K562 (cell line): ENCODE data around the gene KCTD21. TPM values are rescaled to one million over a fixed set of nuclear protein-coding genes. Genes with fewer than 3 reads are reported as not detected.

Experiments used
- PTTG1 ChIP-seq: fragments of 450-650 bp; IDR thresholded peaks from 2 replicates; pipeline ENCODE4 v1.6.1; 2016; ENCODE audit warnings: low read depth, mild to moderate bottlenecking, missing genetic modification characterization, missing compliant biosample characterization
- TAF9B ChIP-seq: fragments of 450-650 bp; IDR thresholded peaks from 2 replicates; pipeline ENCODE4 v1.6.1; 2018; ENCODE audit warnings: mild to moderate bottlenecking; ENCODE audit not compliant: partially characterized antibody
- ZNF584 ChIP-seq: fragments of 200-800 bp; sonication (Bioruptor generic); IDR thresholded peaks from 2 replicates; pipeline ENCODE4 v1.6.1; 2016; ENCODE audit warnings: low read depth, mild to moderate bottlenecking, missing genetic modification characterization, missing compliant biosample characterization
- polyA plus RNA-seq, 8 experiments: library from polyadenylated mRNA; depleted of rRNA in 4 of 8; stranded (reverse) in 5 of 8; unstranded in 3 of 8; fragments of >200 nt; fragmentation: Nextera tagmentation in 2 of 8; fragmentation: Illumina TruSeq in 1 of 8; extraction: Ambion mirVana in 2 of 8; extraction: Trizol in 1 of 8; gene quantifications; 2 replicates each; pipeline versions ENCODE4 v1.2.1 to v1.2.3, GENCODE V29; 2011 to 2014; ENCODE audit warnings: inconsistent platforms in 1 of 8, missing spikeins in 1 of 8
- total RNA-seq, 7 experiments: library from RNA; depleted of rRNA in 6 of 7; stranded (reverse); fragments of >200 nt in 6 of 7; fragmentation: Illumina TruSeq in 2 of 7; extraction: Trizol in 2 of 7; gene quantifications; 2 replicates each; pipeline versions ENCODE4 v1.2.1 to v1.2.3, GENCODE V29; 2011 to 2021; ENCODE audit warnings: low replicate concordance in 1 of 7
- TF ChIP-seq, protein P1 (sequence below), 2 experiments: fragments of 450-650 bp in 1 of 2; sonication (generic) in 1 of 2; formaldehyde crosslinking in 1 of 2; IDR thresholded peaks; 2 replicates each; pipeline versions ENCODE4 v1.7.1 to v1.9.0; 2016 to 2022; ENCODE audit warnings: inconsistent platforms in 1 of 2, mild to moderate bottlenecking in 1 of 2, missing genetic modification reagents in 1 of 2
- TF ChIP-seq, protein P2 (sequence below): fragments of 250-450 bp; sonication (Bioruptor Pico); IDR thresholded peaks from 2 replicates; pipeline ENCODE4 v1.5.0; 2020; ENCODE audit warnings: mild to moderate bottlenecking, borderline replicate concordance
- TF ChIP-seq, protein P3 (sequence below): IDR thresholded peaks from 2 replicates; pipeline ENCODE4 v1.6.1; 2012; ENCODE audit warnings: low read depth, low read length, improper control_type of control experiment, borderline replicate concordance

KCTD21 gene
- total and polyA plus RNA-seq, 9 of the 15 experiments (the other 6 are each of a cell fraction or from before 2014, with no cell fraction given): 0.34 to 5.4 (median 1.9) TPM

DNA sequence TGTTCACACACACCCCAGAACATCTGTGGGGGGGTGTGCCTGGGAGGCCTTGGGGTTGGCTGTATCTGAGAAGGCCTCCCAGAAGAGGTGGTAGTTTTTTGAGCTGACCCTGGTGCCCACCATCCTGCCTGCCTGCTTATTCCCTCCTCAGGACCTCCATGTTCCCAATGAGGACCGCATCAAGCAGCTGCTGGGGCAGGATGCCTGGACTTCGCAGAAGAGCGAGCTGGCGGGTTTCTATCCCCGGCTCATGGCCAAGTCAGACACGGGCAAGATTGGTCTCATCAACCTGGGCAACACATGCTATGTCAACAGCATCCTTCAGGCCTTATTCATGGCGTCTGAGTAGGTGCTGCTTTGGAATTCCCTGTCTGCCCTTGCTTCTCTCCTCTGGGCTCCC, 17.3 kb upstream of the KCTD21 start (continued):
- TF ChIP-seq, protein P1, sequence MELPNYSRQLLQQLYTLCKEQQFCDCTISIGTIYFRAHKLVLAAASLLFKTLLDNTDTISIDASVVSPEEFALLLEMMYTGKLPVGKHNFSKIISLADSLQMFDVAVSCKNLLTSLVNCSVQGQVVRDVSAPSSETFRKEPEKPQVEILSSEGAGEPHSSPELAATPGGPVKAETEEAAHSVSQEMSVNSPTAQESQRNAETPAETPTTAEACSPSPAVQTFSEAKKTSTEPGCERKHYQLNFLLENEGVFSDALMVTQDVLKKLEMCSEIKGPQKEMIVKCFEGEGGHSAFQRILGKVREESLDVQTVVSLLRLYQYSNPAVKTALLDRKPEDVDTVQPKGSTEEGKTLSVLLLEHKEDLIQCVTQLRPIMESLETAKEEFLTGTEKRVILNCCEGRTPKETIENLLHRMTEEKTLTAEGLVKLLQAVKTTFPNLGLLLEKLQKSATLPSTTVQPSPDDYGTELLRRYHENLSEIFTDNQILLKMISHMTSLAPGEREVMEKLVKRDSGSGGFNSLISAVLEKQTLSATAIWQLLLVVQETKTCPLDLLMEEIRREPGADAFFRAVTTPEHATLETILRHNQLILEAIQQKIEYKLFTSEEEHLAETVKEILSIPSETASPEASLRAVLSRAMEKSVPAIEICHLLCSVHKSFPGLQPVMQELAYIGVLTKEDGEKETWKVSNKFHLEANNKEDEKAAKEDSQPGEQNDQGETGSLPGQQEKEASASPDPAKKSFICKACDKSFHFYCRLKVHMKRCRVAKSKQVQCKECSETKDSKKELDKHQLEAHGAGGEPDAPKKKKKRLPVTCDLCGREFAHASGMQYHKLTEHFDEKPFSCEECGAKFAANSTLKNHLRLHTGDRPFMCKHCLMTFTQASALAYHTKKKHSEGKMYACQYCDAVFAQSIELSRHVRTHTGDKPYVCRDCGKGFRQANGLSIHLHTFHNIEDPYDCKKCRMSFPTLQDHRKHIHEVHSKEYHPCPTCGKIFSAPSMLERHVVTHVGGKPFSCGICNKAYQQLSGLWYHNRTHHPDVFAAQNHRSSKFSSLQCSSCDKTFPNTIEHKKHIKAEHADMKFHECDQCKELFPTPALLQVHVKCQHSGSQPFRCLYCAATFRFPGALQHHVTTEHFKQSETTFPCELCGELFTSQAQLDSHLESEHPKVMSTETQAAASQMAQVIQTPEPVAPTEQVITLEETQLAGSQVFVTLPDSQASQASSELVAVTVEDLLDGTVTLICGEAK (IDR thresholded peaks at IDR 0.05): no peak
- TF ChIP-seq, protein P1 (CRISPR knock-in tag; IDR thresholded peaks at IDR 0.05): no peak
- TF ChIP-seq, protein P2, sequence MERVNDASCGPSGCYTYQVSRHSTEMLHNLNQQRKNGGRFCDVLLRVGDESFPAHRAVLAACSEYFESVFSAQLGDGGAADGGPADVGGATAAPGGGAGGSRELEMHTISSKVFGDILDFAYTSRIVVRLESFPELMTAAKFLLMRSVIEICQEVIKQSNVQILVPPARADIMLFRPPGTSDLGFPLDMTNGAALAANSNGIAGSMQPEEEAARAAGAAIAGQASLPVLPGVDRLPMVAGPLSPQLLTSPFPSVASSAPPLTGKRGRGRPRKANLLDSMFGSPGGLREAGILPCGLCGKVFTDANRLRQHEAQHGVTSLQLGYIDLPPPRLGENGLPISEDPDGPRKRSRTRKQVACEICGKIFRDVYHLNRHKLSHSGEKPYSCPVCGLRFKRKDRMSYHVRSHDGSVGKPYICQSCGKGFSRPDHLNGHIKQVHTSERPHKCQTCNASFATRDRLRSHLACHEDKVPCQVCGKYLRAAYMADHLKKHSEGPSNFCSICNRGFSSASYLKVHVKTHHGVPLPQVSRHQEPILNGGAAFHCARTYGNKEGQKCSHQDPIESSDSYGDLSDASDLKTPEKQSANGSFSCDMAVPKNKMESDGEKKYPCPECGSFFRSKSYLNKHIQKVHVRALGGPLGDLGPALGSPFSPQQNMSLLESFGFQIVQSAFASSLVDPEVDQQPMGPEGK (CRISPR knock-in tag): no peak
- no peak for TF ChIP-seq ZNF584 (CRISPR knock-in tag)
- TF ChIP-seq, protein P3, sequence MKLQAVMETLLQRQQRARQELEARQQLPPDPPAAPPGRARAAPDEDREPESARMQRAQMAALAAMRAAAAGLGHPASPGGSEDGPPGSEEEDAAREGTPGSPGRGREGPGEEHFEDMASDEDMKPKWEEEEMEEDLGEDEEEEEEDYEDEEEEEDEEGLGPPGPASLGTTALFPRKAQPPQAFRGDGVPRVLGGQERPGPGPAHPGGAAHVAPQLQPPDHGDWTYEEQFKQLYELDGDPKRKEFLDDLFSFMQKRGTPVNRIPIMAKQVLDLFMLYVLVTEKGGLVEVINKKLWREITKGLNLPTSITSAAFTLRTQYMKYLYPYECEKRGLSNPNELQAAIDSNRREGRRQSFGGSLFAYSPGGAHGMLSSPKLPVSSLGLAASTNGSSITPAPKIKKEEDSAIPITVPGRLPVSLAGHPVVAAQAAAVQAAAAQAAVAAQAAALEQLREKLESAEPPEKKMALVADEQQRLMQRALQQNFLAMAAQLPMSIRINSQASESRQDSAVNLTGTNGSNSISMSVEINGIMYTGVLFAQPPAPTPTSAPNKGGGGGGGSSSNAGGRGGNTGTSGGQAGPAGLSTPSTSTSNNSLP: no peak
- no peak for TF ChIP-seq PTTG1 (tag)
- no peak for TF ChIP-seq TAF9B
- TF ChIP-seq, all 486 proteins: peak for 0
